HEK293 (cell line): Measurements from ENCODE around the gene SLC6A9.
A peak's percentile ranks its signal among the peaks of the same experiment; 100 is the strongest.

Experiments used
- ATF2 ChIP-seq: fragments of 450-650 bp; formaldehyde crosslinking; IDR thresholded peaks from 2 replicates; pipeline ENCODE4 v1.5.1; 2016; ENCODE audit warnings: missing biosample characterization, missing genetic modification characterization, low read depth
- EGR2 ChIP-seq: fragments of 450-650 bp; formaldehyde crosslinking; IDR thresholded peaks from 2 replicates; pipeline ENCODE4 v1.5.1; 2016; ENCODE audit warnings: low read depth, missing biosample characterization, missing genetic modification characterization
- GLIS1 ChIP-seq: fragments of 450-650 bp; formaldehyde crosslinking; IDR thresholded peaks from 2 replicates; pipeline ENCODE4 v1.5.1; 2016; ENCODE audit warnings: missing biosample characterization, missing genetic modification characterization
- KLF1 ChIP-seq: fragments of 450-650 bp; formaldehyde crosslinking; IDR thresholded peaks from 2 replicates; pipeline ENCODE4 v1.5.1; 2016; ENCODE audit warnings: missing biosample characterization, missing genetic modification characterization
- KLF16 ChIP-seq: fragments of 450-650 bp; formaldehyde crosslinking; IDR thresholded peaks from 2 replicates; pipeline ENCODE4 v1.5.1; 2017; ENCODE audit warnings: missing biosample characterization, missing genetic modification characterization
- KLF8 ChIP-seq: fragments of 450-650 bp; formaldehyde crosslinking; IDR thresholded peaks from 2 replicates; pipeline ENCODE4 v1.5.1; 2016; ENCODE audit warnings: missing biosample characterization, missing genetic modification characterization
- PRDM4 ChIP-seq: fragments of 450-650 bp; formaldehyde crosslinking; IDR thresholded peaks from 2 replicates; pipeline ENCODE4 v1.5.1; 2017; ENCODE audit warnings: missing biosample characterization, missing genetic modification characterization
- ZBTB11 ChIP-seq: fragments of 450-650 bp; formaldehyde crosslinking; conservative IDR thresholded peaks from 2 replicates; pipeline ENCODE4 v1.5.1; 2016; ENCODE audit warnings: low read depth, missing biosample characterization, missing genetic modification characterization
- ZBTB17 ChIP-seq: fragments of 450-650 bp; formaldehyde crosslinking; IDR thresholded peaks from 2 replicates; pipeline ENCODE4 v1.5.1; 2016; ENCODE audit warnings: missing biosample characterization, missing genetic modification characterization
- ZBTB20 ChIP-seq: fragments of 450-650 bp; formaldehyde crosslinking; IDR thresholded peaks from 2 replicates; pipeline ENCODE4 v1.5.1; 2016; ENCODE audit warnings: missing biosample characterization, missing genetic modification characterization
- ZFHX2 ChIP-seq: fragments of 450-650 bp; formaldehyde crosslinking; conservative IDR thresholded peaks from 2 replicates; pipeline ENCODE4 v1.5.1; 2016; ENCODE audit warnings: missing biosample characterization, missing genetic modification characterization
- ZFP69B ChIP-seq: fragments of 450-650 bp; formaldehyde crosslinking; IDR thresholded peaks from 2 replicates; pipeline ENCODE4 v1.5.1; 2016; ENCODE audit warnings: missing biosample characterization, missing genetic modification characterization
- ZNF10 ChIP-seq: fragments of 450-650 bp; formaldehyde crosslinking; IDR thresholded peaks from 2 replicates; pipeline ENCODE4 v1.5.1; 2017; ENCODE audit warnings: missing biosample characterization, missing genetic modification characterization
- ZNF184 ChIP-seq: fragments of 450-650 bp; IDR thresholded peaks from 2 replicates; pipeline ENCODE4 v1.5.1; 2018; ENCODE audit warnings: missing biosample characterization, mild to moderate bottlenecking, missing genetic modification characterization
- ZNF19 ChIP-seq: fragments of 450-650 bp; formaldehyde crosslinking; IDR thresholded peaks from 2 replicates; pipeline ENCODE4; 2016; ENCODE audit warnings: missing biosample characterization, missing genetic modification characterization, low read depth
- ZNF23 ChIP-seq: fragments of 450-650 bp; formaldehyde crosslinking; IDR thresholded peaks from 2 replicates; pipeline ENCODE4 v1.5.1; 2016; ENCODE audit warnings: missing biosample characterization, missing genetic modification characterization, borderline replicate concordance
- ZNF26 ChIP-seq: fragments of 450-650 bp; formaldehyde crosslinking; IDR thresholded peaks from 2 replicates; pipeline ENCODE4 v1.5.1; 2016; ENCODE audit warnings: missing biosample characterization, missing genetic modification characterization
- ZNF335 ChIP-seq: fragments of 450-650 bp; formaldehyde crosslinking; conservative IDR thresholded peaks from 2 replicates; pipeline ENCODE4 v1.5.1; 2016; ENCODE audit warnings: missing biosample characterization, missing genetic modification characterization
- ZNF341 ChIP-seq: fragments of 450-650 bp; formaldehyde crosslinking; IDR thresholded peaks from 2 replicates; pipeline ENCODE4; 2016; ENCODE audit warnings: low read depth, missing biosample characterization, missing genetic modification characterization
- ZNF404 ChIP-seq: fragments of 450-650 bp; formaldehyde crosslinking; IDR thresholded peaks from 2 replicates; pipeline ENCODE4 v1.5.1; 2017; ENCODE audit warnings: missing biosample characterization, missing genetic modification characterization
- ZNF488 ChIP-seq: fragments of 450-650 bp; formaldehyde crosslinking; IDR thresholded peaks from 2 replicates; pipeline ENCODE4 v1.5.1; 2016; ENCODE audit warnings: missing biosample characterization, missing genetic modification characterization
- ZNF558 ChIP-seq: fragments of 450-650 bp; formaldehyde crosslinking; IDR thresholded peaks from 2 replicates; pipeline ENCODE4 v1.5.1; 2016; ENCODE audit warnings: missing biosample characterization, missing genetic modification characterization
- ZNF600 ChIP-seq: fragments of 450-650 bp; formaldehyde crosslinking; IDR thresholded peaks from 2 replicates; pipeline ENCODE4 v1.5.1; 2016; ENCODE audit warnings: missing biosample characterization, missing genetic modification characterization
- ZNF664 ChIP-seq: fragments of 450-650 bp; formaldehyde crosslinking; IDR thresholded peaks from 2 replicates; pipeline ENCODE4 v1.5.1; 2016; ENCODE audit warnings: missing biosample characterization, missing genetic modification characterization
- ZNF785 ChIP-seq: fragments of 450-650 bp; formaldehyde crosslinking; IDR thresholded peaks from 2 replicates; pipeline ENCODE4 v1.5.1; 2016; ENCODE audit warnings: missing biosample characterization, missing genetic modification characterization
- ZNF792 ChIP-seq: fragments of 450-650 bp; formaldehyde crosslinking; IDR thresholded peaks from 2 replicates; pipeline ENCODE4 v1.5.1; 2016; ENCODE audit warnings: missing biosample characterization, missing genetic modification characterization
- ZSCAN30 ChIP-seq: fragments of 450-650 bp; IDR thresholded peaks from 2 replicates; pipeline ENCODE4 v1.5.1; 2018; ENCODE audit warnings: missing biosample characterization, mild to moderate bottlenecking, missing genetic modification characterization, moderate library complexity

The SLC6A9 gene

GRCh38 chr1:43991476-43992231, 39.6 kb downstream of the SLC6A9 start, which contains the start of gene CCDC24 (continued):
- TF ChIP-seq EGR2 (tag by site-specific recombination) (peak; percentile 85), KLF16 (peak; percentile 86), PRDM4 (tag by site-specific recombination) (no peak), ZNF10 (tag by site-specific recombination) (no peak), KLF8 (tag by site-specific recombination) (peak; percentile 85; the same call in 1 of the 2 replicates), ZFP69B (tag by site-specific recombination) (peak; percentile 61; the same call in 1 of the 2 replicates), ZBTB11 (tag by site-specific recombination) (peak; percentile 94), ZNF600 (tag by site-specific recombination) (peak; percentile 91), ZBTB20 (tag by site-specific recombination) (peak; percentile 90), ZNF184 (no peak), GLIS1 (tag by site-specific recombination) (peak; percentile 91), ZNF792 (tag by site-specific recombination) (no peak), ZNF23 (tag by site-specific recombination) (no peak), ZSCAN30 (tag by site-specific recombination) (0 out of 2 replicates have a peak, but pooled peaks have one; percentile 4), ZNF26 (tag by site-specific recombination) (no peak), ZFHX2 (tag by site-specific recombination) (peak; percentile 80), ZNF335 (tag by site-specific recombination) (peak; percentile 85), ZNF785 (tag by site-specific recombination) (no peak), ZNF488 (tag by site-specific recombination) (no peak), ZNF404 (tag by site-specific recombination) (no peak), ZNF341 (tag by site-specific recombination) (peak; percentile 54), ZNF664 (tag by site-specific recombination) (no peak), KLF1 (tag by site-specific recombination) (peak; percentile 92), ZNF558 (tag by site-specific recombination) (no peak), ZNF19 (tag by site-specific recombination) (no peak), ATF2 (no peak), ZBTB17 (peak; percentile 95)
